ENCODE measurements around the gene THRB.
"Not testable (repeated sequence)": the region's sequence is repeated elsewhere in the genome, so short reads cannot be mapped to it uniquely, and the experiment has no call there.

THRB gene

DNA sequence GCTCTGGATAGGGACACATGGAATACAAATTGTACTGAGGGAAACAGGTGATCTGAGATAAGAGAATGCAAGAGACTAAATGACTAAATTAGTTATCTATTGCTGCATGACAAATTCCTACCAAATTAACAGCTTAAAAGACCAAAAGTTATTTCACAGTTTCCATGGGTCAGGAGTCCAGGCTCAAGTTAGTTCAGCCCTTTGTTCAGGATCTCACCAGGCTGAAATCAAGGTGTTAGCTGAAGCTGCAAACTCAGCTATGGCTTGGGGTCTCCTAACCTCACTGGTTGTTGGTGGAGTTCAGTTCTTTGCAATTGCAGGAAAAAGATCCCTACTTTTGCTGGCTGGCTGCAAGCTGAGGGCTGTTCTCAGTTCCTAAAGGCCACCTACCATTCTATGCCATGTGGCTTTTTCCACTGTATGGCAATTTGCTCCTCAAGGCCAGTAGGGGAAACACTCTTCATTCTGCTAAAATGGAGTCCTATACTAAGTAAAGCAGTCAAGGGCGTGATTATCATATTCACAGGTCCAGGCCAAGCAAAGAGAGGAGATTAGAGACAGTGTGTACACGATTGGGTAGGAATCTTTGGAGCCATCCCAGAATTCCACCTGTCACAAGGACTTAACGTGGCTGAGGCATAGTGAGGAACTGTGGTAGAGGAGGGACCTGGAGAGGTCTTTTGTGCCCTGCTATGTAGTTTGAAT lies 53.7 kb downstream of the THRB start:
- DNase-seq = no peak

DNA sequence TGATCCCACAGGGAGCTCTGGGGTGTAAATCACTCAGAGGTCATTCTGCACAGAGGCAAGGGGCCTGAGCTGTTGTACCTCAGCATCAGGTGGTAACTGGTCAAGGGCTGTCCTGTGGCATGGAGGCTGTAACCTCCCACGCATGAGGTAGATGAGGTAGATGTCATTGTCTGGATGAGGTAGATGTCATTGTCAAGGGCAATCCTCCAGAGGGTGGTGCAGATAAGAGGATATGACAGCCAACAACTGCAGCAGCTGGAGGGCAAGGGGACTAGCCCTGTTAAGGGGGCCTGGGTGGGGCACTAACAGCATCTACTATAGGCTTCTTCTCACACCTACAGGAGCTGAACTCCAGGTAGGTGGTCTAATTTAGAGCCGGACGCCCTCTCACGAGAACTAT lies 55.6 kb downstream of the THRB start:
- no peak for DNase-seq

DNA sequence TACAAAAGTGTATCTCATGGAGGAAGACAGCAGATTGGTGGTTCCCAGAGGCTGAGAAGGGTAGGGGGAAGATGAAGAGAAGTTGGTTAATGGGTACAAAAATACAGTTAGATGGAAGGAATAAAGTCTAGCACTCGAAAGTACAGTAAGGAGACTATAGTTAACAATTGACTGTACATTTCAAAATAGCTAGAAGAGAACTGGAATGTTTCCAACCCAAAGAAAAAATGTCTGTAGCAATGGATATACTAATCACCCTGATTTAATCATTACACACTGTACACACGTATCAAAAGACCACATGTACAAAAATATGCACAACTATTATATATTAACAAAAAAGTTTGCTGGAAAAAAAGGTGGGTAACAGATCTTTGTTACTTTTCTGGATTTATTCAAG lies 57.3 kb downstream of the THRB start:
- DNase-seq = no peak

DNA sequence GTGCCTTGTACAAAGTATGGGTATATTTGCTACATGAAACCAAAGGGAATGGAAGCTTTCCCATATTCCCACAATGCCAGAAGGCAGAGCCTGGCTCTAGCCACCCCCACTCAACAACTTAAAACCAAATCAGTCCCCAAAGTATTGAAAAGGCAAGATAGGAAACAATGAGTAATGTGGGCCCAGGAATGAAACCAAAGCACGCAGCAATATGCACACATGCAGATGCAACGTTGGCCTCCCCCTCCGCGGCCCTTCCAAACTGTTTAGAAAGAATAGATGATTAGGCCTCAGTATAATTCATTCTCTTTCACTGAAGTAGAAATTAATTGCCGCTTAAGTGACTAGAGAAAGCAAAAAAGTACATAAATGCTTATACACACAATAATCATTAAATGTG lies 59.1 kb downstream of the THRB start:
- DNase-seq = peak; percentile 25

DNA sequence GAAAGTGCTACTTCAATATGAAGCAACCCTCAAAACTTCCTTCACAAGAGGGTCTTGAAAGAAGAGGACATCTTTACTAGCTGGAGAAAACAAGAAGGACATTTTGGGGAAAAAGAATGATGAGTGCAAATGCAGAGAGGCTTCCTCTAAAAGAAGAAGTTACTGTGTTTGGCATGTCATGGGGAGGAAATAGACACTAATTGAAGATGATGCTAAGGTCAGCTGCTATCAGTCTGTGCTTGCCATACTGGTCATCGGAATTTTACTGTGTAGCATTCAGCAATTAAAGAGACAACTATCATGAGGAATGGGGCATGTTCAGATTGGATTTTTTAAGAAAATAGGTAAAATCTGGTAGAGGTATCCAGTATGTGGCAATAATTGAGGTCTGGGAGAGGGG lies 60.0 kb downstream of the THRB start:
- DNase-seq = no peak

DNA sequence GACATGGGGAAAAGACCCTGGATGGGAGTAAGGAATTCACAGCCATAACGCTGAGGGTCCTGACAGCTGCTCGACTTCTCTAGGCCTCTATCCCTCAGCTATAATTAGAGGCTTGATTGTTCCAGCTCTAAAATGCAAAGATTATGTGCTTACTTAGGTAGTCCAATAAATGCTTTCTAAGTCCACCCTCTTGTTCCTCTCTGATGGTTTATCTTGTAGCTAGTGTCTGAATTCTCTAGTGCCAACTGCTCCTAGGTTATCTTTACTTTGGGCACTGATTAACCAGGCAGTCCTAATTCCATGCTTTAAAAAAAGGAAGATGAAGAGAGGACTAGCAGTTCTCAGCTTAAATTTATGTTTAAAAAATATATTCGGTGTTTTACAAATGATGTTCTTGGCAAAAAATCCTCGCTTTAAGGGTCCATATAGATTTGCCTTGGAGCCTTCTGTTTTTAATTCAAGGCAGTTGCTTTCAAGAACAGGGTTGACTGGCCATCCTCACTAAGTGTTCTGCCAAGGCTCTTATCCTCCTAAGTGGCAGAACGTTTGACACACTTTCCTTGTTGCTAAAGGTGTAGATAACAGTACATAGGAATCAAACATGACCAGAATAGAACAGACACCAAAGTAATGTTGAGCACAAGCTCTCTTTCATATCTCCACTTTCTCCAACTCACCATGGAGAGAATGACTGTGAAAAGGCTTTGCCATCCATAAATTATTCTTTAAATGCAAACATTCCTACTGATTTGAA lies 60.6 kb downstream of the THRB start:
- DNase-seq = no peak

DNA sequence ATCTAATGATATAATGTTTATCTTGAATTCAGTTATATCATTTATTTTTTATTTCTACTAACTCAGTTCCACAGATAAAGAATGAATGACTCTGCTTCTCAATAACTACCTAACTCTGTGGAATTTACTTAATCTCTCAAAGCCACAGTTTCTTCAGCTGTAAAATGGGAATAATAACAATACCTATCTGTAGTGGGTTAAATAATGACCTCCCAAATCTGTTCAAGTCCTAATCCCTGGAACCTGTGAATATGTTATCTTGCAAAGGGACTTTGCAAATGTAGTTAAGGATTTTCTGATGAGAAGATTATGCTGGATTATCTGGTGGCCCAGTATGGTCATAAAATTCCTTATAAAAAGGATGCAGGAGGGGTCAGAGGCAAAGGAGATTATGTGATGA lies 61.7 kb downstream of the THRB start:
- no peak for DNase-seq

DNA sequence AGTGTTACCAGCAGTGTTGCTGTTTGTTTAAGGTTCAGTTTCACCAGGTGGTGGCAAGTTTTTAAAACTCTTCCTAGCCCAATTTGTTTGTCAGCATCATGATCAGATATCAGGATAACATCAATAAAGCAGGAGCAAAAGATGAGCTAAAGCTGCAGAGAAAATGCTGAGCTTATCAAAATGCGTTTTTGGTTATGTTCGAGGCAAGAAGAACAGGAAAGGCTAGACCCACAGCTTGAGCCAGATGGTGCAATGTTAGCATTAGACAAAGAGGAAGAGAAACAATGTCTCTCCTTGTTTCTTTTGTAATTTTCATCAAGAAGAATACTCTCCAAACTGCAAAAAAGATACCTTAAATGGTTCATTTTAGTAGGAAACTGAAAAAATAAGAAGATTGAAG lies 66.2 kb downstream of the THRB start:
- no peak for DNase-seq

DNA sequence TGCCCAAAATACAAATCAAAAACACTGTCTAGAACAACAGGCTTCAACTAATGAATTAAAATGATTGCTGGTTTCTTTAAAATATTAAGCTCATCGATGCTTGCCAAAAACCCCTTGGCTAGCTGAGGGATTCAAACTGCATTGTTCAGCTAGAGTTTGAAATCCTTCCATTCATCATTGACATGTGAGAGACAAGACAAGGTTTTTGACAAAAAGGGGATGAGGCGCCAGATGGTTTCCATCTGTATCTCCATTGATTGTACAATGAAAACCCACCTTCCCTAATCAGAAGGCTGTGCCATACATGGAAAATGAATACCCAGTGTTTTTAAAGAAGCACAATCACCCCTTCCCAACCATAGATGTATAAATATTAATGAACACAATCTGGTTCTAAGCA lies 67.8 kb downstream of the THRB start:
- no peak for DNase-seq

DNA sequence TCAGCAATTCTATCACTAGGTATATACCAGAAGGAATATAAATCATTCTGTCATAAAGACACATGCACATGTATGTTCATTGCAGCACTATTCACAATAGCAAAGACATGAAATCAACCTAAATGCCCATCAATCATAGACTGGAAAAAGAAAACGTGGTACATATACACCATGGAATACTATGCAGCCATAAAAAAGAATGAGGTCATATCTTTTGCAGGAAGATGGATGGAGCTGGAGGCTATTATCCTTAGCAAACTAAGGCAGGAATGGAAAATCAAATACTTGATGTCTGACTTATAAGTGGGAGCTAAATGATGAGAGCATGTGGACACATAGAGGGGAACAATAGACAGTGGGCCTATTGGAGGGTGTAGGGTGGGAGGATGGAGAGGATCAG lies 73.8 kb downstream of the THRB start:
- not testable (repeated sequence) for DNase-seq

DNA sequence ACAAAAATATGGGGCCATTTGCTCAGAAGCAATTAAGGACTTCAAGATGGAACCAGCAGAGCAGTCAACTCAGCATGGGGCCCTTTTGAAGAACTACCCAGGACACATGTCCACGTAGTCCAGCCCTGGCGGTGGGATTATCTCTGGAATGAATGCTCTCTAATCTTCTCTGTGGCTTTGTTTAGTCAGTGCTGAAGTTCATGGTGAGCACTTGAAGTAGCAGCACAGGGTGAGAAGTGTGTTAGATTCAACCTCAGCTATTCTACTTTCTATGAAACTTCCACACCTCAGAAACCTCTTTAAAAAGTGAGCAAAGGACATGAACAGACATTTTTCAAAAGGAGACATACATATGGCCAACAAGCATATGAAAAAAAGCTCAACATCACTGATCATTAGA lies 74.4 kb downstream of the THRB start:
- no peak for DNase-seq

DNA sequence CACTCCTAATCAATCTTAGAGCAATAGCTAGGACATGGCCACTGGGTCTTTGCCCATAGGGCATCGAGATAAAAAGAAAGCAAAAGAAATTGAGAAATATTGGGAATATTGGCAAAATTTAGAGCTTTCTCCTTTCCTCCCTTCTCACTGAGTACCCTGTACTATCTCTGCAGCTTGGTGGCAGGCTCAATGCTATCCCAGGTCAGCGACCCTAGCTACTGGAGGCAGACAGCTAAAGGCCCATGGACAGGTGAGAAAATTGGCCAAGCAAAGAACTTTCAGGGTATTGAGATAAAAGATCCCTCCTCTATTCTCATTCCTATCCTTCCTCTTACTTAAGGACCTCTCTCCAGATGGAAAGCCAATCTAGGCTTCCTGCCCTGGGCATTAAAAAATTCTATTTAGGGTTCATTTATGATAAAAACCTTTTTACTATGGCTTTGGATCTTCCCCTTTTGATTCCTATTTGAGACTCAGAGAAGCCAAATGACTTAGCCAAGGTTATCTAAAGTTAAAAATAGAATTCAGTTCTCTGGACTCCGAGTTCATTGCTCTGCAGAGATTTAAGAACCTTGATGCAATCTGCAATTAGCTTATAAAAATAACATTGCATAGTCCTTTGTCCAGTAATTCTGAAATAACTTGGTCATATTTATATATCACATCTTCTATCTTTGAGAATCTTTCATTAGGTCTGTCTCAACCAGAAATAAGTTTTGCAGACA lies 75.4 kb downstream of the THRB start:
- DNase-seq = no peak

DNA sequence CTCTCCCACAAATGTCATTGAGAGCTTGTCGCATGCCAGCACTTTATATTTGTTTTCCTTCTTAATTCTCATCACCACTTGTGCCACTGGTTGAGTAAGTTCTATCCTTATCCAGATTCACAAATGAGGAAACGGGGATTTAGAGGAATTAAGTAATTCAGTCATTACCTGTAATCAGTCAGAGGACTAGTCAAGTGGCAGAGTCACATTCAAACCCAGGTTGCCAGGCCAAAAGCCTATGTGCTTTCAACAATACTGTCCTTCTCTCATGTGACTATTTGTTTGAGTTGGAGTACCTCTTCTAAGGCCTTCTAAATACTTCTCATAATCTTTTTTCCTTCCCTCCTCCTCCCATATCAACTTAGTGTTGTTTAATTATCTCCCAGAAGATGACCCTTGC lies 76.9 kb downstream of the THRB start:
- no peak for DNase-seq

DNA sequence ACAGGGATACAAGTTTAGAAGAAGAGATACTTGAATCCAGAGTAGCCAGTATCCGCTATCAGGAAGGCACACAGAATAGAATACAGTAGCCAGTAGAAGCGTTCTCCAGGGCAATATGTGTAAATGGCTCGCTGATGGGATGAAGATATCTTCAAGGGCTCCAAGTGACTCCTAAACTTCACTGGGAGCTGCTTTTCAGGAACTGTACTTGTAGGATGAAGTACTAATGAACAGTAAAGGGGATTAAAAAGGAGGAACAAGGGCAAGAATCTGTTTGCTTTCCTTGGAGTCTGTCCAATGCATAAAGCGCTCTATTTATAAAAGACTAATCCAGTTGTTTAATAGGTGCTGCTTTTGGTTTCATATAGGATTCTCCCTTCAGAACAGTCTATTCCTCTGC lies 78.4 kb downstream of the THRB start:
- DNase-seq = no peak

DNA sequence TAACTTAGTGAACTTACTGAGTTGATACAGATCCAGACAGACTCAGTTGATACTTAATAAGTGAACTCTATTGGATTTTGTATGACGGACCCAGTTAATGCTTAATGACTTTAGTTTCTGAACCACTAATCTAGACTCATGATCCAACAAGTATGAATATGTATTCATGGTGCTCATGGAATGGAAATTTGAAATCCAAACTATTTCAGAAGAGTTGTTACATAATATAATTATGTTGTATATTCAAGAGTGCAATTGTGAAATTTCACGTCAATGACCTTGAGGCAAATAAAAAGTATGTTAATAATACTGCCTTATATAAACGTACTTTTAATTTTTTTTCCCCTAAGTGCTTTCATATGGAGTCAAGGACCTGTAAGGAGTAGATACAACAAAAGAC lies 78.8 kb downstream of the THRB start:
- no peak for DNase-seq

DNA sequence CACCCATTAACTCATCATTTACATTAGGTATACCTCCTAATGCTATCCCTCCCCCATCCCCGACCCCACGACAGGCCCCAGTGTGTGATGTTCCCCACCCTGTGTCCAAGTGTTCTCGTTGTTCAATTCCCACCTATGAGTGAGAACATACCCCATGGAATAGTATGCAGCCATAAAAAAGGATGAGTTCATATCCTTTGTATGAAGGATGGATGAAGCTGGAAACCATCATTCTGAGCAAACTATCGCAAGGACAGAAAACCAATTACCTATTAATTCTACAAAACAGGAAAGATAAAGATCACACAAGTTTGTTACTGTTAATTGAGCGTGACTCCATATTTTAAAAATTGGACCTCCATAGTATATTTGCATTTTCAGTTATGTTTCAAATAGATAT lies 81.0 kb downstream of the THRB start:
- not testable (repeated sequence) for DNase-seq

DNA sequence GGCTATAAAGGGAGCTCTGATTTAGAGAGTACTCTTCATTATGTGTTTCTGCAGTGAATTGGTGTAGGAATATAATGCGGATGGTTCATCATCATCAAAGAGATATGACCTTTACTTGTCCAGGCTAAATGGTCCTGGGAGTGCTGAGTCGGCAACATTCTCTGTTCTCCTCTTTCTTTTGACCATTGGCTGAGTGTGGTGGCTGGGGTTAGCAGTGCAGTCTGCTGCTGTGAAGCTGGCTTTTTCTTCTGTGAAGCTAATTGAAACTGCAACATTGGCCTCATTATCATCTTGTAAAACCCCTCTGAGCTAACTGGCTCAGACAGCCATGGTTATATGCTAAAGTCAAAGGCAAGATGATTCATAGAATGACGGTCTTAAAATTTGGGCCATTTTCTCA lies 83.8 kb downstream of the THRB start:
- DNase-seq = no peak

DNA sequence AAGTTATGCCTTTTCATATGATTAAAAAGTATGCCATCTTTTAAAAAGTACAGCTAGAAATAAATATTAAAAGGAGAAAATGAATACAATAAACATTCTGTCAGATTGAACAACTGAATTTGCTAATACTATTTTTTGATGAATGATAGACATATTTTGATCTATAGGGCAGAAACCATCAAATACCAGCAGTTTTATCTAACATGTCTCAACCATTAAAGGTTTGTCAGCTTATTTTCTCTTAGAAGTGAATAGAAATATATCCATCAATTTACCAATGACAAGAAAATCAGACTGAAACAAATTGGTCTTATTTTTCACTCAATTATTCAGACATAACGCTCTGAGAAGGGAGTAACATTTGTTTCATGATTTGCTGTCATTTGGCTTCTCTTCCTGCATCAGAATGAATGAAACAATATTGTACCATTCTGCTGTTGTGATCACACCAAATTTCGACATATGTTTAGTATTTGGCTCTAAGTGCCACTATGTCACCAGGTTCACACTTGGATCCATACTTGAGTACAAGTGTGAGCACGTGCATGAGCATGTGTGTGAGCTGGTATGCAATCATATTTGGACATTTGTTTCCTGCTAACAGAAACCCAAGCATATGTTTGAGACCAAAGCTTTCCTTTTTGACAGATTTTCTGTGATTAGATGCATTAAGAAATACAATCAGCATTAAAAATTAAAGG lies 86.5 kb downstream of the THRB start:
- DNase-seq = no peak

DNA sequence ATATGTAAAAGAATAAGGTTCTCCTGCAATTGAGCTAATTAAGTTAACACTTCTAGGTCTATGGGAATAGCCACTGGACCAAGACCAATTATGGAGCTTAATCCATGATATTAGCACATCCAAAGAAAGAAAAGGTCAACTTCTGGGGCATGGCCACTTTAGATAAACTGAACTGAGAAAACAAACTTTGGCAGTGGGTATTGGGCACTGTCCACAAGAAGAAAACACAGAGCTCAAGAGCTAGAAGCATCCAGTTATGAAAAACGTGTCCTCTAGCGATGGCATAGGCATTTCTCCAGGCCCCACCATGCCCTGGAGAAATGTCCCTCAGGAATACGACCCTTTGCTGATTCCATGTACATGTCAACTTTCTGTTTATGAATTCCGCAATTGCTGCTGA lies 87.8 kb downstream of the THRB start:
- DNase-seq = no peak

DNA sequence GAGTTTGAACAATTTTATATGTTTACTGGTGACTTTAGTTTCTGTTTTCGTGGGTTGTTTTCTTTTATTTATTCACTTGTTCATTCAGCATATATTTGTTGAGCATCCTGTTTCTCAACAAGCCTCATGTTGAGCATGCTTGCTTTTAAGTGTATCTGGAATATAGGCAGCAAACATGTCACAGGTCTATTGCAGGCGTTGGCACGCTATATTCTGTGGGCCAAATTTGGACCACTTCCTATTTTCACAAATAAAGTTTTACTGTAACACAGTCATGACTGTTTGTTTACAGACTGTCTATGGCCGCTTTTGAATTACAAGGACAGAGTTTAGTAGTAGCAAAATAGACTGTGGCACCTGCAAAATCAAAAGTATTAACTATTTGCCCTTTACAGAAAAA lies 89.6 kb downstream of the THRB start:
- no peak for DNase-seq

DNA sequence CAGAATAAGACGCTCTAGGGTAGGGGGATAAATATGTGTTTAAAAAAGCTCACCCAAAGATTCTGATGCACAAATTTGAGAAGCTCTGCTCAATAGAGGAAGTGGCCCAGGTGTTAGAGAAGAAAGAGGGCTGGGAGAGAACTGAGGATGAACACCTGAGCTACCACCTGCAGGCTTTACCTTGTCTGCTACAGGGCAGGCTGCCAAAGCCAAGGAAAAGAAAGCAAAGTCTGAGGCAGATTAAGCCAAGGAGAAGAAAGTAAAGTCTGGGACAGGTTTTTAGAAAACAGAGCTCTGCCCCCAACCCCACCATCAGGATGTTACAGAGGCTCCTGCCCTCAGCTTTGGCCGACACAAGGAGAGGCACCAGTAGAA lies 92.9 kb downstream of the THRB start:
- no peak for DNase-seq

DNA sequence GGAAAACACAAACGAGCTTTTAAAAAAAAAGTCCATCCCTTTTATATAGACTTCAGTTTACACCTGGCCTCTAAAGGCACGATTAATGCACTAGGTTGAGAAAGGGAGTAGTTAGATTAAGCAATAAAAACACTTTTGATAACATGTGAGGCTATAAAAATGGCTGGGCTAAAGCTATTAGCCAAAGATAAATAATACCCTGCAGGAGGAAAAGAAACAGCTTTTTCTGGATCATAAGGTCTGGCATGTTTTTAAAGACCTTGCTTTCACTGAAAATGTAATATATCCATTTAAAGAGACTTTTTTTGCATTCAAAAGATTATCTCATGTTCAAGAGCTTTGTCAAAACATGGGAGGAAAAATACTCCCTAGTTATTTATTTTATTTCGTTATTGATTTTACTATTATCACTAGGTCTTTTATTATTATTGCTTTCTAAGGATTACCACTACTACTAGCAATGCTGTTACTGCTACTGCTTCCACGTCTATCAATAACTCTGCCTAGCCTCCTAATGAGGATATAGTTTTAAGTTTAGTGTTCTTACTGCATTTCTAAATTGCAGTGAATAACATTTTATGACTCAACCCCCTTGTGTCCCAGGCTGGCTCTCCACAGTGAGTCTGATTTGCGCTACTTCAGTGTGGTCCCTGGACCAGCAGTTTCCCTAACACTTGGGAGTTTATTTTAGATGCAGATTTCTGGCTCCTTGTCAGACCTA lies 93.4 kb downstream of the THRB start:
- DNase-seq = peak; percentile 14

DNA sequence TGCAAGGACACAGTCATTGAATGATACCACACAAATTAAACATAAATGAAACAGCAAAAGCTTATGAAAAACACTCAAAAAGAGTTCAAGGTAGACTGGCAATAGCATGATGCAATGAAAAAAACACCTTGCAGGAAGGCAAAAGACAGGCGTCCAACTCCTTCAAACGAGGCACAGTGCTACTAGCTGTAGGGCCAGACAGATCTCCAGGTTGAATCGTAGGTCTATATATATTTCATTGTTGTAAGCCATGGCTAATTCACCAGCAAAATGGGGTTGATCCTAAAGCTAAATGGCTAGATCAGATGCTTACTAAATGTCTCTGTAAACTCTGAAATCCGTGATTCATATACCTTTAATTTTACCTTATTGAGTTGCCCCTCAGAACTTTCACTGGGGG lies 94.2 kb downstream of the THRB start:
- no peak for DNase-seq
